ENCODE measurements around the gene CHST3. TPM values are rescaled to one million over a fixed set of nuclear protein-coding genes. Genes with fewer than 3 reads are reported as not detected.

CHST3 gene
- total RNA-seq, 1 experiment from 2014 or later = 10.0 TPM

- no peak overlapping the region for H3K4me3 ChIP-seq (ENCODE audit: low read depth, low read length, poor library complexity, severe bottlenecking)
- BruUV-seq (replicated peaks) = no TSS peak
- H3K27ac ChIP-seq (ENCODE audit: low read depth, low read length, poor library complexity, severe bottlenecking) = no peak overlapping the region
- TF ChIP-seq EZH2 (IDR thresholded peaks at IDR 0.05; ENCODE audit: borderline replicate concordance, low read depth, low read length, poor library complexity, severe bottlenecking) = no peak
- TF ChIP-seq, protein P1, sequence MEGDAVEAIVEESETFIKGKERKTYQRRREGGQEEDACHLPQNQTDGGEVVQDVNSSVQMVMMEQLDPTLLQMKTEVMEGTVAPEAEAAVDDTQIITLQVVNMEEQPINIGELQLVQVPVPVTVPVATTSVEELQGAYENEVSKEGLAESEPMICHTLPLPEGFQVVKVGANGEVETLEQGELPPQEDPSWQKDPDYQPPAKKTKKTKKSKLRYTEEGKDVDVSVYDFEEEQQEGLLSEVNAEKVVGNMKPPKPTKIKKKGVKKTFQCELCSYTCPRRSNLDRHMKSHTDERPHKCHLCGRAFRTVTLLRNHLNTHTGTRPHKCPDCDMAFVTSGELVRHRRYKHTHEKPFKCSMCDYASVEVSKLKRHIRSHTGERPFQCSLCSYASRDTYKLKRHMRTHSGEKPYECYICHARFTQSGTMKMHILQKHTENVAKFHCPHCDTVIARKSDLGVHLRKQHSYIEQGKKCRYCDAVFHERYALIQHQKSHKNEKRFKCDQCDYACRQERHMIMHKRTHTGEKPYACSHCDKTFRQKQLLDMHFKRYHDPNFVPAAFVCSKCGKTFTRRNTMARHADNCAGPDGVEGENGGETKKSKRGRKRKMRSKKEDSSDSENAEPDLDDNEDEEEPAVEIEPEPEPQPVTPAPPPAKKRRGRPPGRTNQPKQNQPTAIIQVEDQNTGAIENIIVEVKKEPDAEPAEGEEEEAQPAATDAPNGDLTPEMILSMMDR (conservative IDR thresholded peaks at IDR 0.05; ENCODE audit: low read depth, low read length) = no peak
- no peak for DNase-seq (ENCODE audit: low spot score)
- no peaks in the 10 kb centered on the region for H3K27me3 ChIP-seq (replicated peaks; ENCODE audit: insufficient read depth, low read depth, low read length, poor library complexity)
- no peaks in the 10 kb centered on the region for H3K36me3 ChIP-seq (ENCODE audit: insufficient read depth, low read length, poor library complexity, severe bottlenecking)
- peaks cover 11% of the 10 kb centered on the region for H3K4me1 ChIP-seq (ENCODE audit: insufficient read depth, low read length, poor library complexity, severe bottlenecking)
- POLR2A ChIA-PET (ENCODE audit: low non-redundant PET) = no interaction called here
- CTCF ChIA-PET = no interaction called here
- intact Hi-C loops (cut with micrococcal nuclease; ENCODE audit: unreplicated experiment) = no loop called here
- H3K9me3 ChIP-seq (ENCODE audit: low read depth, low read length, poor library complexity, severe bottlenecking) = no peaks in the 10 kb centered on the region
Observed at GRCh38 chr10:72014197-72014596, 50.0 kb downstream of the CHST3 start.

GRCh38 chr10:72014785-72015480 is 50.7 kb downstream of the CHST3 start:
- intact Hi-C loops (cut with micrococcal nuclease; ENCODE audit: unreplicated experiment) = no loop called here
- ChIA-PET CTCF (no interaction called here), POLR2A (ENCODE audit: low non-redundant PET) (no interaction called here)
- Histone ChIP-seq H3K27me3 (replicated peaks; ENCODE audit: insufficient read depth, low read depth, low read length, poor library complexity) (no peaks in the 10 kb centered on the region), H3K9me3 (ENCODE audit: low read depth, low read length, poor library complexity, severe bottlenecking) (no peaks in the 10 kb centered on the region), H3K4me3 (ENCODE audit: low read depth, low read length, poor library complexity, severe bottlenecking) (no peak overlapping the region), H3K27ac (ENCODE audit: low read depth, low read length, poor library complexity, severe bottlenecking) (no peak overlapping the region), H3K36me3 (ENCODE audit: insufficient read depth, low read length, poor library complexity, severe bottlenecking) (no peaks in the 10 kb centered on the region), H3K4me1 (ENCODE audit: insufficient read depth, low read length, poor library complexity, severe bottlenecking) (peaks cover 4% of the 10 kb centered on the region)
- TF ChIP-seq EZH2 (IDR thresholded peaks at IDR 0.05; ENCODE audit: borderline replicate concordance, low read depth, low read length, poor library complexity, severe bottlenecking) = no peak
- TF ChIP-seq, protein P1 (conservative IDR thresholded peaks at IDR 0.05; ENCODE audit: low read depth, low read length) = no peak
- no TSS peak for BruUV-seq (replicated peaks)
- no peak for DNase-seq (ENCODE audit: low spot score)

DNA sequence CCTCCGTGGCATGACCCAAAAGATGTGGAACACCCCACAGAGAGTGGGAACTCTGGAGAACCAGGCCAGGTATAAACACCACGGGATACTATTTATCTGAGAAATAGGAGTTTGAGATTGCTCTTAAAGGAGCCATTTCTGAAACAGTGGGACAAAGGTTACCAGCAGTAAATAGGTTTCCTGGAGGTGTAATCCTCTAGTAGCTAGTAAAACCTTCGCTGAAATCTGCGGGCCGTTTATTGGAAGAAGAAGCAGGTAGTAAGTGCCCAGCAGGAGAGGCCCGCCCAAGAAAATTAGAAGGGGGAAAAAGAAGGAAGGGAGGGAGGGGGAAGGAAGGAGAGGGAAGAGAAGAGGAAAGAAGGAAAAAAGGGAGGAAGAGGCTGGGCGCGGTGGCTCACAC is 51.6 kb downstream of the CHST3 start:
- Histone ChIP-seq H3K9me3 (ENCODE audit: low read depth, low read length, poor library complexity, severe bottlenecking) (no peaks in the 10 kb centered on the region), H3K4me1 (ENCODE audit: insufficient read depth, low read length, poor library complexity, severe bottlenecking) (no peaks in the 10 kb centered on the region), H3K4me3 (ENCODE audit: low read depth, low read length, poor library complexity, severe bottlenecking) (no peak overlapping the region), H3K36me3 (ENCODE audit: insufficient read depth, low read length, poor library complexity, severe bottlenecking) (no peaks in the 10 kb centered on the region), H3K27me3 (replicated peaks; ENCODE audit: insufficient read depth, low read depth, low read length, poor library complexity) (no peaks in the 10 kb centered on the region), H3K27ac (ENCODE audit: low read depth, low read length, poor library complexity, severe bottlenecking) (no peak overlapping the region)
- ChIA-PET POLR2A (ENCODE audit: low non-redundant PET) (no interaction called here), CTCF (no interaction called here)
- TF ChIP-seq EZH2 (IDR thresholded peaks at IDR 0.05; ENCODE audit: borderline replicate concordance, low read depth, low read length, poor library complexity, severe bottlenecking) = no peak
- TF ChIP-seq, protein P1 (conservative IDR thresholded peaks at IDR 0.05; ENCODE audit: low read depth, low read length) = no peak
- intact Hi-C loops (cut with micrococcal nuclease; ENCODE audit: unreplicated experiment) = no loop called here
- BruUV-seq (replicated peaks) = no TSS peak
- no peak for DNase-seq (ENCODE audit: low spot score)

Measured in A673 (cell line).